ENCODE measurements around the gene SOCS6. TPM values are rescaled to one million over a fixed set of nuclear protein-coding genes. Genes with fewer than 3 reads are reported as not detected.

SOCS6 gene
- total and polyA plus RNA-seq, 2 of the 13 experiments (the other 11 are each of a cell fraction or from before 2014, with no cell fraction given) = 18.6 to 38.3 TPM

DNA sequence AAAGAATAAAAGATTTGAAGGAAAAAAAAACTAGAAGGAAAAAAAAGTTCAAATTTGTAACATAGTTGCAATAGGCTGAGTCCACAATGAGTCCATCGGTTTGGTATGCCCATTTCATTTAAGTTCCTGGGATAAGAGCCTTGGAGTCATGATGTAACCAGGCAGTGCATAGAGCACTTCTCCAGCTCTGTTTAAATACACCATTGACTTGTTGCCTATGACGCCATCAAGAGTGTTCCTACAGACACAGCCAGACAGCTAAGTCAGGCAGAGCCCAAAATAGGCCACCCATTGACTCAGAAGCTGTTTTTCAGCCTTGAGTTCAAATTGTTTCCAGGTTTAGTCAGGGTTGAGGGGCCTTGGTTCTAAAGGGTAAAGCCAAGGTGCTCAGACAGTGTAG lies 44.9 kb downstream of the SOCS6 start (continued):
- TF ChIP-seq SMAD3 (CRISPR knock-in tag; IDR thresholded peaks at IDR 0.05) = peak; percentile 63; the same call in 1 of the 2 replicates
- TF ChIP-seq CAMTA2 (CRISPR knock-in tag; IDR thresholded peaks at IDR 0.05; ENCODE audit: borderline replicate concordance) = no peak
- TF ChIP-seq, protein P1, sequence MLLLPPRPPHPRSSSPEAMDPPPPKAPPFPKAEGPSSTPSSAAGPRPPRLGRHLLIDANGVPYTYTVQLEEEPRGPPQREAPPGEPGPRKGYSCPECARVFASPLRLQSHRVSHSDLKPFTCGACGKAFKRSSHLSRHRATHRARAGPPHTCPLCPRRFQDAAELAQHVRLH (CRISPR knock-in tag; IDR thresholded peaks at IDR 0.05; ENCODE audit: borderline replicate concordance, low read depth) = peak; percentile 85; the same call in 1 of the 2 replicates
- no peak for TF ChIP-seq KLF15 (CRISPR knock-in tag; IDR thresholded peaks at IDR 0.05; ENCODE audit: borderline replicate concordance)
- TF ChIP-seq ZFP36 (IDR thresholded peaks at IDR 0.05; ENCODE audit: borderline replicate concordance, low read depth, low read length, partially characterized antibody) = no peak
- TF ChIP-seq MYPOP (CRISPR knock-in tag; IDR thresholded peaks at IDR 0.05) = no peak
- no peak for TF ChIP-seq RFX3 (CRISPR knock-in tag; IDR thresholded peaks at IDR 0.05)
- TF ChIP-seq, protein P2, sequence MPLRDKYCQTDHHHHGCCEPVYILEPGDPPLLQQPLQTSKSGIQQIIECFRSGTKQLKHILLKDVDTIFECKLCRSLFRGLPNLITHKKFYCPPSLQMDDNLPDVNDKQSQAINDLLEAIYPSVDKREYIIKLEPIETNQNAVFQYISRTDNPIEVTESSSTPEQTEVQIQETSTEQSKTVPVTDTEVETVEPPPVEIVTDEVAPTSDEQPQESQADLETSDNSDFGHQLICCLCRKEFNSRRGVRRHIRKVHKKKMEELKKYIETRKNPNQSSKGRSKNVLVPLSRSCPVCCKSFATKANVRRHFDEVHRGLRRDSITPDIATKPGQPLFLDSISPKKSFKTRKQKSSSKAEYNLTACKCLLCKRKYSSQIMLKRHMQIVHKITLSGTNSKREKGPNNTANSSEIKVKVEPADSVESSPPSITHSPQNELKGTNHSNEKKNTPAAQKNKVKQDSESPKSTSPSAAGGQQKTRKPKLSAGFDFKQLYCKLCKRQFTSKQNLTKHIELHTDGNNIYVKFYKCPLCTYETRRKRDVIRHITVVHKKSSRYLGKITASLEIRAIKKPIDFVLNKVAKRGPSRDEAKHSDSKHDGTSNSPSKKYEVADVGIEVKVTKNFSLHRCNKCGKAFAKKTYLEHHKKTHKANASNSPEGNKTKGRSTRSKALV (CRISPR knock-in tag; IDR thresholded peaks at IDR 0.05) = no peak
- TF ChIP-seq MEF2D (CRISPR knock-in tag; IDR thresholded peaks at IDR 0.05) = peak; percentile 89
- TF ChIP-seq ZNF780A (CRISPR knock-in tag; IDR thresholded peaks at IDR 0.05) = no peak
- TF ChIP-seq PPARG (CRISPR knock-in tag; conservative IDR thresholded peaks at IDR 0.05) = 0 out of 2 replicates have a peak, but pooled peaks have one; percentile 52
- TF ChIP-seq, protein P3, sequence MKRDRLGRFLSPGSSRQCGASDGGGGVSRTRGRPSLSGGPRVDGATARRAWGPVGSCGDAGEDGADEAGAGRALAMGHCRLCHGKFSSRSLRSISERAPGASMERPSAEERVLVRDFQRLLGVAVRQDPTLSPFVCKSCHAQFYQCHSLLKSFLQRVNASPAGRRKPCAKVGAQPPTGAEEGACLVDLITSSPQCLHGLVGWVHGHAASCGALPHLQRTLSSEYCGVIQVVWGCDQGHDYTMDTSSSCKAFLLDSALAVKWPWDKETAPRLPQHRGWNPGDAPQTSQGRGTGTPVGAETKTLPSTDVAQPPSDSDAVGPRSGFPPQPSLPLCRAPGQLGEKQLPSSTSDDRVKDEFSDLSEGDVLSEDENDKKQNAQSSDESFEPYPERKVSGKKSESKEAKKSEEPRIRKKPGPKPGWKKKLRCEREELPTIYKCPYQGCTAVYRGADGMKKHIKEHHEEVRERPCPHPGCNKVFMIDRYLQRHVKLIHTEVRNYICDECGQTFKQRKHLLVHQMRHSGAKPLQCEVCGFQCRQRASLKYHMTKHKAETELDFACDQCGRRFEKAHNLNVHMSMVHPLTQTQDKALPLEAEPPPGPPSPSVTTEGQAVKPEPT (CRISPR knock-in tag; IDR thresholded peaks at IDR 0.05; ENCODE audit: low read depth) = no peak
- TF ChIP-seq NFYC (CRISPR knock-in tag; IDR thresholded peaks at IDR 0.05) = no peak
- no peak for TF ChIP-seq ZNF468 (CRISPR knock-in tag; IDR thresholded peaks at IDR 0.05)
- TF ChIP-seq SYNCRIP (IDR thresholded peaks at IDR 0.05; ENCODE audit: insufficient read depth, low read depth, low read length) = no peak
- peak; percentile 40; the same call in 1 of the 2 replicates for TF ChIP-seq RAD21 (CRISPR knock-in tag; IDR thresholded peaks at IDR 0.05)
- TF ChIP-seq MAF1 (CRISPR knock-in tag; IDR thresholded peaks at IDR 0.05; ENCODE audit: borderline replicate concordance) = 0 out of 2 replicates have a peak, but pooled peaks have one; percentile 36
- no peak for TF ChIP-seq ZNF34 (CRISPR knock-in tag; IDR thresholded peaks at IDR 0.05; ENCODE audit: borderline replicate concordance)
- no peak for TF ChIP-seq TSC22D2 (CRISPR knock-in tag; IDR thresholded peaks at IDR 0.05; ENCODE audit: borderline replicate concordance)
- TF ChIP-seq, protein P4, sequence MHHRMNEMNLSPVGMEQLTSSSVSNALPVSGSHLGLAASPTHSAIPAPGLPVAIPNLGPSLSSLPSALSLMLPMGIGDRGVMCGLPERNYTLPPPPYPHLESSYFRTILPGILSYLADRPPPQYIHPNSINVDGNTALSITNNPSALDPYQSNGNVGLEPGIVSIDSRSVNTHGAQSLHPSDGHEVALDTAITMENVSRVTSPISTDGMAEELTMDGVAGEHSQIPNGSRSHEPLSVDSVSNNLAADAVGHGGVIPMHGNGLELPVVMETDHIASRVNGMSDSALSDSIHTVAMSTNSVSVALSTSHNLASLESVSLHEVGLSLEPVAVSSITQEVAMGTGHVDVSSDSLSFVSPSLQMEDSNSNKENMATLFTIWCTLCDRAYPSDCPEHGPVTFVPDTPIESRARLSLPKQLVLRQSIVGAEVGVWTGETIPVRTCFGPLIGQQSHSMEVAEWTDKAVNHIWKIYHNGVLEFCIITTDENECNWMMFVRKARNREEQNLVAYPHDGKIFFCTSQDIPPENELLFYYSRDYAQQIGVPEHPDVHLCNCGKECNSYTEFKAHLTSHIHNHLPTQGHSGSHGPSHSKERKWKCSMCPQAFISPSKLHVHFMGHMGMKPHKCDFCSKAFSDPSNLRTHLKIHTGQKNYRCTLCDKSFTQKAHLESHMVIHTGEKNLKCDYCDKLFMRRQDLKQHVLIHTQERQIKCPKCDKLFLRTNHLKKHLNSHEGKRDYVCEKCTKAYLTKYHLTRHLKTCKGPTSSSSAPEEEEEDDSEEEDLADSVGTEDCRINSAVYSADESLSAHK (CRISPR knock-in tag; IDR thresholded peaks at IDR 0.05; ENCODE audit: borderline replicate concordance) = no peak
- no peak for TF ChIP-seq SP1 (IDR thresholded peaks at IDR 0.05)
- TF ChIP-seq SP1 (CRISPR knock-in tag; IDR thresholded peaks at IDR 0.05) = no peak; the same call in 1 of the 2 replicates
- TF ChIP-seq ZNF792 (CRISPR knock-in tag; IDR thresholded peaks at IDR 0.05) = peak; percentile 90
- no peak for TF ChIP-seq AGO2 (optimal IDR thresholded peaks at IDR 0.05; ENCODE audit: low read depth, low read length)
- TF ChIP-seq DMAP1 (CRISPR knock-in tag; IDR thresholded peaks at IDR 0.05) = no peak

Measured in HepG2 (cell line).